Kidney (tissue), 14 donors: ENCODE measurements around the gene GTF2F1. TPM values are rescaled to one million over a fixed set of nuclear protein-coding genes. Genes with fewer than 3 reads are reported as not detected.

Experiments used
- DNase-seq, 5 donors: peaks; one replicate each; pipeline ENCODE4 v3.0.0-alpha.2; 2013 to 2020
- FAIRE-seq: peaks from 2 replicates; lab custom pipeline; 2012; peaks lifted over from hg19 to GRCh38; lab: Jason Lieb, UNC
- H3K27ac ChIP-seq, 2 donors: one replicate each; pipeline ENCODE4 v1.7.0; 2013; ENCODE audit warnings: low read depth in 2 of 2, low read length in 2 of 2, inconsistent platforms in 1 of 2
- H3K27me3 ChIP-seq: one replicate; pipeline ENCODE4 v1.7.1; 2013; ENCODE audit warnings: low read length, inconsistent platforms; ENCODE audit not compliant: control insufficient read depth, insufficient read depth
- H3K36me3 ChIP-seq, 3 donors: one replicate each; pipeline versions ENCODE4 v1.7.0 to v1.7.1; 2013; ENCODE audit warnings: low read length in 3 of 3, control low read depth in 1 of 3, inconsistent platforms in 1 of 3; ENCODE audit not compliant: insufficient read depth in 3 of 3, control insufficient read depth in 2 of 3
- H3K4me1 ChIP-seq, 3 donors: one replicate each; pipeline versions ENCODE4 v1.7.0 to v1.7.1; 2013; ENCODE audit warnings: low read length in 3 of 3, inconsistent platforms in 1 of 3, low read depth in 1 of 3; ENCODE audit not compliant: control insufficient read depth in 2 of 3, insufficient read depth in 2 of 3
- H3K4me3 ChIP-seq, 3 donors: one replicate each; pipeline versions ENCODE4 v1.7.0 to v1.8.1; 2013; ENCODE audit warnings: low read length in 3 of 3, control low read depth in 1 of 3, inconsistent platforms in 1 of 3
- H3K9ac ChIP-seq, 3 donors: one replicate each; pipeline versions ENCODE4 v1.7.0 to v1.7.1; 2013; ENCODE audit warnings: low read length in 3 of 3, control low read depth in 1 of 3, inconsistent platforms in 1 of 3
- H3K9me3 ChIP-seq, 3 donors: one replicate each; pipeline versions ENCODE4 v1.7.0 to v1.7.1; 2013; ENCODE audit warnings: low read length in 3 of 3, control low read depth in 1 of 3, inconsistent platforms in 1 of 3; ENCODE audit not compliant: control insufficient read depth in 2 of 3, insufficient read depth in 1 of 3
- intact Hi-C: fragments of 100-400 bp; cut with DNase I; formaldehyde crosslinking; loops from one replicate; pipeline ENCODE4 v1.11.1; 2022
- polyA plus RNA-seq: library from polyadenylated mRNA; stranded (reverse); fragments of 350-450 nt; fragmentation: Illumina TruSeq; extraction: RNeasy Lipid Tissue Mini Kit (QIAGEN cat#74804); gene quantifications from one replicate; pipeline ENCODE4 v1.2.3, GENCODE V29; 2014; ENCODE audit warnings: low read depth, low replicate concordance; ENCODE audit not compliant: insufficient read depth
- total RNA-seq: library from RNA; stranded (reverse); fragmentation: NEBNext Ultra II Directional; extraction: Animal tissue kit (Norgen Biotek cat#: 25700); gene quantifications from one replicate; pipeline ENCODE4 v1.2.1, GENCODE V29; 2021
- TF ChIP-seq, protein P1 (sequence below): IDR thresholded peaks from 3 replicates; pipeline ENCODE4 v1.5.1; 2012; ENCODE audit warnings: mild to moderate bottlenecking, moderate library complexity, borderline replicate concordance; ENCODE audit not compliant: insufficient read depth; ENCODE audit errors: extremely low read depth
- donor health status: control.
- donor health status: control.
- donor health status: control.
- donor health status: control.
- donor health status: control.
- donor health status: DM: yes; HTN: yes; CAD: no.
- donor health status: Normal renal cell carcinoma (clear cell type).

GTF2F1 gene
- total and polyA plus RNA-seq, 2 donors from 2014 or later, result 44.1 to 61.7 TPM

DNA sequence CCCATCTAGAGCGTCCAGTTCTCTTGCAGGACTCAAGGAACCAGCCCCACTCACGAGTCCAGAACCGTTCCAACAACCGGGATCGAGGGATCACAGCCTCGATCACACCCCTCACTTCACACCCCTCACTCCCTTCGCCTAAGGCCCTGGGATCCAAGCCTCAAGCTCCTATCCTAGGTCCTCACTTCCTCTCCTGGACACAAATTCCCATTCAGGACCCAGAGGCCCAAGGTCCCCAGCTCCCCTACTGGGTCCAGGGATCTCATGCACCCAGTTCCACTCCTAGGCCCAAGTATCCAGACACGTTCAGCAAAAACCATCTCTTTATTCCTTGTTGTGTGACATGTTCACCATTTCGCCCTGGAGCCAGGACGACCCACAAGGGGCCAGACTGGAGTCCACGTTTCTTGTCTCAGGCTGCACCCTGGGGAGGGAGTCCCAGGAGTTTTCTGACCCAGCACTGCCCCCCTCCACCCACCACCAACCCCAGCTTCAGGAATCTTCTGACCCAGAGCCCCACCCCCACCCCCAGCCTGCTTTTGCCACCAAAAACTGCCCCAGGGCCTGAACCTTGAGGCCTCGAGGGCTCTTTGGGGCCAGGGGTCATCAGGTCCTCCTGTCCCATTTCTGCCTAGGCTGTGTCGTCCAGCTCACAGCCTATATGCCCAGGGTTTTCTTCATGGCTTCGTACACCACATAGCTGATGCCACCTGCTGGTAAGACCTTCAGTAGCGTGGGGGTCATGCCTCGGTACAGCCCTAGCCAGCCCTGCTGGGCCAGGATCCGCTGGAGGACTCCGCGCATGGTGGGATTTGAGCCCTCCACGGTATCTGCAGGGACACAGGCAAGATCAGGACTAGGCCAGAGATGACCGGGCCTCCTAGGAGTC lies 33.0 kb upstream of the GTF2F1 start:
- peak overlapping the region; percentile 67 to 73 for H3K27ac ChIP-seq

DNA sequence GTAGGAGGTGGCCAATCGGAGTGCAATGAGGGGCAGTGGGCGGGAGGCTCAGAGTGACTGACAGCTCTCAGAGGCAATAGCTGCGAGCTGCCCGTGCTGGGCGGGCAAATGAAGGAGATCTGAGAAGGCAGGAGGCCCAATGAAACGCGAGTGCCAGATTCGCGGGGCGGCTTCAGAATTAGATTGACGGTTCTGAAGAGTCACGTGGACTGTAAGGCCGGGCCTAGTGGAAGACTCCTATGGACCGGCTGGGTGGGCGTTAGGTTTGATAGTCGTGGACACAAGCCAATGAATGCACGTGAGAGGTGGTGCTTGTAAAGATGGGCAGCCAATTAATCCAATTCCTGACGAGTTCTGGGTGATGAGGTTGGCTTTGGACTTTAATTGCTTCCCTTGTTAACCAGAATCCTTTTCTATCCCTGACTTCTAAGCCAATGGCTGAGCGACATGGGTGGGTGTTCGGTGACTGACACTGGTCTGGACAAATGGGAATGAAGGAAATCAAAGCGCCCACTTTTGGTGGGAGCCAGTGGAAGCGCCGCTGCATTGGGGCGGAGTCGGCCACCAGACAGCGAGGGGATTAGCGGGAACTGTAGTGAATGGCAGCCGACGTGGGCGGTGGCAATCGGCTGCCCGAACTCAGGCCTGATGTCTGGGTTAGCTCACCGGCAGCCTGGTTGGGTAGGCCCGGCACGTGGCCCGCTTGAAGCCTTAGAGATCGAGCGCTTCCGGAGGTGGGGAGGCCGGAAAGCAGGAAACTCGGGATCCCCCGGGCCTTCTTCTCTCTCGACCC lies 32.2 kb upstream of the GTF2F1 start:
- H3K9me3 ChIP-seq, result no peaks in the 10 kb centered on the region
- intact Hi-C loops, result no loop called here
- peak overlapping the region; percentile 67 to 73 for H3K27ac ChIP-seq
- H3K4me1 ChIP-seq, result peaks cover 0 to 23% (median 9%) of the 10 kb centered on the region in 3 donors
- no peak overlapping the region for H3K9ac ChIP-seq
- FAIRE-seq (peak; percentile 99), DNase-seq (peak; percentile 100)
- peaks cover 5 to 20% (median 5%) of the 10 kb centered on the region in 3 donors for H3K36me3 ChIP-seq
- peak overlapping the region in 2 of 3 donors; percentile 9 to 55 for H3K4me3 ChIP-seq
- H3K27me3 ChIP-seq, result no peaks in the 10 kb centered on the region
- TF ChIP-seq, protein P1, sequence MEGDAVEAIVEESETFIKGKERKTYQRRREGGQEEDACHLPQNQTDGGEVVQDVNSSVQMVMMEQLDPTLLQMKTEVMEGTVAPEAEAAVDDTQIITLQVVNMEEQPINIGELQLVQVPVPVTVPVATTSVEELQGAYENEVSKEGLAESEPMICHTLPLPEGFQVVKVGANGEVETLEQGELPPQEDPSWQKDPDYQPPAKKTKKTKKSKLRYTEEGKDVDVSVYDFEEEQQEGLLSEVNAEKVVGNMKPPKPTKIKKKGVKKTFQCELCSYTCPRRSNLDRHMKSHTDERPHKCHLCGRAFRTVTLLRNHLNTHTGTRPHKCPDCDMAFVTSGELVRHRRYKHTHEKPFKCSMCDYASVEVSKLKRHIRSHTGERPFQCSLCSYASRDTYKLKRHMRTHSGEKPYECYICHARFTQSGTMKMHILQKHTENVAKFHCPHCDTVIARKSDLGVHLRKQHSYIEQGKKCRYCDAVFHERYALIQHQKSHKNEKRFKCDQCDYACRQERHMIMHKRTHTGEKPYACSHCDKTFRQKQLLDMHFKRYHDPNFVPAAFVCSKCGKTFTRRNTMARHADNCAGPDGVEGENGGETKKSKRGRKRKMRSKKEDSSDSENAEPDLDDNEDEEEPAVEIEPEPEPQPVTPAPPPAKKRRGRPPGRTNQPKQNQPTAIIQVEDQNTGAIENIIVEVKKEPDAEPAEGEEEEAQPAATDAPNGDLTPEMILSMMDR, result no peak

More for the DNA sequence above, 33.0 kb upstream of the GTF2F1 start:
- TF ChIP-seq, protein P1, result no peak
- FAIRE-seq (no peak), DNase-seq (peak in 2 of 5 donors; percentile 27 to 76)
- Histone ChIP-seq H3K4me1 (peaks cover 0 to 23% (median 9%) of the 10 kb centered on the region in 3 donors), H3K27me3 (no peaks in the 10 kb centered on the region), H3K9ac (no peak overlapping the region), H3K36me3 (peaks cover 0 to 12% (median under 1%) of the 10 kb centered on the region in 3 donors), H3K9me3 (no peaks in the 10 kb centered on the region), H3K4me3 (peak overlapping the region in 2 of 3 donors; percentile 9 to 55)
- intact Hi-C loops, result no loop called here

DNA sequence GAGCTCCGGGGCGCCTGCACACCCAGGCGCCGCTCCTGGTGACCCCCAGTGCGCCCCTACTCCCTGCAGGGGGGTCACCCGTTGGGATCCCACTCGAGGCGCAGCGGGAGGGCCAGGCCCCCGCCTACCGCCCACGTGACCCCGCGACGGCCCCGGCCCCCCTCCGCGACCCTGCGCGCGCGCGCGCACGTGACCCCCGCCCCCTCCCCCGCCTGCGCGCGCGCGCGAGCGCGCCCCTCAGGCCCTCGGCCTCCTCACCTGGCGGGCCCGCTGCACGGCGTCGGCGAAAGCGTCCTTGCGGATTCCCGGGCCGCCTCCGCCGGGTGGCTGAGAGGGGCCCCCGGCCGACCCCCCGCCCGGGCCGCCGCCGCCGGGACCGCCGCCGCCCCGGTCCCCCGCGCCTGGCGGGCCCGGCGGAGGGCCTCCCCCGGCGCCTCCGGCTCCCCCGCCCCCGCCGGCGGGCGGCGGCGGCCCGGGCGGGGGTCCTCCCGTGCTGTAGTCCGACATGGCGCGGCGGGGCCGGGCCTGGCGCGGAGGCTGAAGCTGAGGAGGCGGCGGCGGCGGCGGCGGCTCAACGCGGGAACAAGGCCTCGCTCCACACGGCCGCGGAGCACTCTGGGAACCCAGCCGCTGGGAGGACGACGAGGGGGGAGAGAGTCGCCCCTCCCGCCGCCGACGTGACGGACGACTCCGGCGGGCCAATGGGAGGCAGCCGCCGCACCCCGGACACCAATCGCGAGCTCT lies 31.4 kb upstream of the GTF2F1 start, which contains the start of gene KHSRP:
TSS of gene KHSRP (minus strand) at position 617 of the 744 bp plus-strand sequence. CDS start at position 507, 110 bp downstream.
- peak within 1 kb of the TSS; percentile 68 to 93 (median 89) for H3K4me3 ChIP-seq
- peaks cover 5 to 27% (median 12%) of the 10 kb centered on the region in 3 donors for H3K36me3 ChIP-seq
- peak within 1 kb of the TSS; percentile 71 to 73 for H3K27ac ChIP-seq
- peak in 1 of 5 donors; percentile 27 for DNase-seq
- H3K9ac ChIP-seq, result peak within 1 kb of the TSS; percentile 75 to 93 (median 86)
- H3K27me3 ChIP-seq, result no peaks in the 10 kb centered on the region
- no peak for FAIRE-seq
- intact Hi-C loops, result no loop called here
- peaks cover 0 to 23% (median 9%) of the 10 kb centered on the region in 3 donors for H3K4me1 ChIP-seq
- H3K9me3 ChIP-seq, result no peaks in the 10 kb centered on the region
- TF ChIP-seq, protein P1, result no peak
